A673 (cell line): Measurements from ENCODE around the gene RALGAPA2. TPM values are rescaled to one million over a fixed set of nuclear protein-coding genes. Genes with fewer than 3 reads are reported as not detected.

Source experiments
- BruUV-seq: library from RNA; stranded (reverse); fragments of 400-500 nt; replicated peaks from 2 replicates; lab custom pipeline; 2021; lab: Mats Ljungman, UMichigan
- CTCF ChIA-PET: fragments of 300-600 bp; sonication (Branson Sonifier 250); formaldehyde crosslinking; loops from one replicate; lab custom pipeline; 2022; ENCODE audit warnings: antibody characterized with exemption; lab: Charles Lee
- POLR2A ChIA-PET: fragments of 300-600 bp; sonication (Branson Sonifier 250); formaldehyde crosslinking; loops from one replicate; lab custom pipeline; 2022; ENCODE audit warnings: antibody characterized with exemption; ENCODE audit not compliant: low non-redundant PET; lab: Charles Lee
- DNase-seq: peaks from one replicate; pipeline ENCODE4 v3.0.0-alpha.2; 2015; ENCODE audit warnings: low spot score
- H3K27ac ChIP-seq: fragments of 200-600 bp; sonication (generic); 2 replicates; pipeline ENCODE4 v1.5.1; 2016; ENCODE audit warnings: mixed run types, low read depth, mild to moderate bottlenecking, mixed read lengths, antibody characterized with exemption, low read length; ENCODE audit not compliant: poor library complexity, severe bottlenecking
- H3K27me3 ChIP-seq: fragments of 200-600 bp; sonication (generic); replicated peaks from 2 replicates; pipeline ENCODE4 v1.6.1; 2017; ENCODE audit warnings: mixed run types, low read depth, mild to moderate bottlenecking, mixed read lengths, antibody characterized with exemption, low read length; ENCODE audit not compliant: insufficient read depth, poor library complexity
- H3K36me3 ChIP-seq: fragments of 200-600 bp; sonication (generic); 2 replicates; pipeline ENCODE4 v1.6.1; 2016; ENCODE audit warnings: mixed run types, mild to moderate bottlenecking, mixed read lengths, antibody characterized with exemption, low read length; ENCODE audit not compliant: insufficient read depth, poor library complexity, severe bottlenecking
- H3K4me1 ChIP-seq: fragments of 200-600 bp; sonication (generic); 2 replicates; pipeline ENCODE4 v1.6.1; 2017; ENCODE audit warnings: mixed run types, mild to moderate bottlenecking, mixed read lengths, antibody characterized with exemption, low read length; ENCODE audit not compliant: insufficient read depth, poor library complexity, severe bottlenecking
- H3K4me3 ChIP-seq: fragments of 200-600 bp; sonication (generic); 2 replicates; pipeline ENCODE4 v1.5.1; 2016; ENCODE audit warnings: low read depth, mixed run types, mild to moderate bottlenecking, mixed read lengths, low read length; ENCODE audit not compliant: poor library complexity, severe bottlenecking
- H3K9me3 ChIP-seq: fragments of 200-600 bp; sonication (generic); 2 replicates; pipeline ENCODE4 v1.6.1; 2016; ENCODE audit warnings: mixed run types, low read depth, mild to moderate bottlenecking, mixed read lengths, antibody characterized with exemption, low read length; ENCODE audit not compliant: poor library complexity, severe bottlenecking
- EZH2 ChIP-seq: fragments of 200-600 bp; sonication (generic); IDR thresholded peaks from 2 replicates; pipeline ENCODE4 v1.6.1; 2017; ENCODE audit warnings: borderline replicate concordance, low read depth, mild to moderate bottlenecking, mixed read lengths, antibody characterized with exemption, low read length; ENCODE audit not compliant: poor library complexity, severe bottlenecking
- intact Hi-C: fragments of 100-400 bp; cut with micrococcal nuclease; formaldehyde crosslinking; loops from one replicate; pipeline ENCODE4 v1.10.0; 2022; ENCODE audit not compliant: unreplicated experiment
- total RNA-seq: library from RNA; stranded (reverse); gene quantifications from 2 replicates; pipeline ENCODE4 v1.2.3, GENCODE V29; 2021
- TF ChIP-seq, protein P1 (sequence below): fragments of 300-800, 200-600 bp; sonication (generic); conservative IDR thresholded peaks from 2 replicates; pipeline ENCODE4 v1.5.1; 2017; ENCODE audit warnings: low read depth, mild to moderate bottlenecking, antibody characterized with exemption, low read length, moderate library complexity, mixed read lengths

RALGAPA2 gene
- total RNA-seq, 1 experiment from 2014 or later: 32.4 TPM

GRCh38 chr20:20530428-20531151, 181.9 kb downstream of the RALGAPA2 start:
- Histone ChIP-seq H3K9me3 (no peaks in the 10 kb centered on the region), H3K27ac (no peak overlapping the region), H3K4me1 (no peaks in the 10 kb centered on the region), H3K36me3 (no peaks in the 10 kb centered on the region), H3K27me3 (no peaks in the 10 kb centered on the region), H3K4me3 (no peak overlapping the region)
- BruUV-seq: no TSS peak
- no peak for DNase-seq
- CTCF ChIA-PET: no interaction called here
- TF ChIP-seq, protein P1, sequence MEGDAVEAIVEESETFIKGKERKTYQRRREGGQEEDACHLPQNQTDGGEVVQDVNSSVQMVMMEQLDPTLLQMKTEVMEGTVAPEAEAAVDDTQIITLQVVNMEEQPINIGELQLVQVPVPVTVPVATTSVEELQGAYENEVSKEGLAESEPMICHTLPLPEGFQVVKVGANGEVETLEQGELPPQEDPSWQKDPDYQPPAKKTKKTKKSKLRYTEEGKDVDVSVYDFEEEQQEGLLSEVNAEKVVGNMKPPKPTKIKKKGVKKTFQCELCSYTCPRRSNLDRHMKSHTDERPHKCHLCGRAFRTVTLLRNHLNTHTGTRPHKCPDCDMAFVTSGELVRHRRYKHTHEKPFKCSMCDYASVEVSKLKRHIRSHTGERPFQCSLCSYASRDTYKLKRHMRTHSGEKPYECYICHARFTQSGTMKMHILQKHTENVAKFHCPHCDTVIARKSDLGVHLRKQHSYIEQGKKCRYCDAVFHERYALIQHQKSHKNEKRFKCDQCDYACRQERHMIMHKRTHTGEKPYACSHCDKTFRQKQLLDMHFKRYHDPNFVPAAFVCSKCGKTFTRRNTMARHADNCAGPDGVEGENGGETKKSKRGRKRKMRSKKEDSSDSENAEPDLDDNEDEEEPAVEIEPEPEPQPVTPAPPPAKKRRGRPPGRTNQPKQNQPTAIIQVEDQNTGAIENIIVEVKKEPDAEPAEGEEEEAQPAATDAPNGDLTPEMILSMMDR: no peak
- POLR2A ChIA-PET: no interaction called here
- intact Hi-C loops: no loop called here

GRCh38 chr20:20529597-20529996, 182.8 kb downstream of the RALGAPA2 start:
- POLR2A ChIA-PET: interaction anchor here (0.6 kb wide), 1 partner anchor 18 kb away, joined by 3 read pairs; no protein-coding TSS in a partner anchor
- CTCF ChIA-PET: no interaction called here
- no peaks in the 10 kb centered on the region for H3K4me1 ChIP-seq

DNA sequence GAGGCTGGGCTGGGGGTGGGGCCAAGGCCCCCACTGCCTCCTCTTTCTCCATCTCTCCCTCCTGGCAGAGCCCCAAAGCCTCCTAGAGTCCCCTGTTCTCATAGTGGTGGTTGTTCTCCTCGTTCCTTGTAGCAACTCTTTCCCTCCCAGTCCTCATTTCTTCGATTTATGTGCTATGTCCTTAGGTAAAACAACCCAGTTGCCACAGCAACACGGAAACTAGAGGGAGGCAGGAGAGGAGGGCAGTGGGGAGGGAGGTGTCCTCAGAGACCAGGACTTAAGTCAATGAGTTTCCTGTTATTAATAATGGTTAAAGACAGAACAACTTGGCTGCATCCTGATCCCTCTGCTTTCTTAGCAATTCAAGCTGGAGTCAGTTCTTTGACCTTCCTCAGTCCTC, 183.6 kb downstream of the RALGAPA2 start:
- H3K36me3 ChIP-seq: no peaks in the 10 kb centered on the region
- H3K27ac ChIP-seq: no peak overlapping the region
- TF ChIP-seq, protein P1: no peak
- no peak for TF ChIP-seq EZH2
- ChIA-PET CTCF (no interaction called here), POLR2A (no interaction called here)
- intact Hi-C loops: no loop called here
- no peaks in the 10 kb centered on the region for H3K27me3 ChIP-seq
- H3K4me3 ChIP-seq: no peak overlapping the region
- H3K4me1 ChIP-seq: no peaks in the 10 kb centered on the region
- BruUV-seq: no TSS peak
- no peaks in the 10 kb centered on the region for H3K9me3 ChIP-seq
- peak; percentile 5 for DNase-seq

More at GRCh38 chr20:20529597-20529996, 182.8 kb downstream of the RALGAPA2 start:
- no peaks in the 10 kb centered on the region for H3K9me3 ChIP-seq
- H3K36me3 ChIP-seq: no peaks in the 10 kb centered on the region
- H3K27ac ChIP-seq: no peak overlapping the region
- BruUV-seq: no TSS peak
- intact Hi-C loops: no loop called here
- H3K4me3 ChIP-seq: no peak overlapping the region
- no peaks in the 10 kb centered on the region for H3K27me3 ChIP-seq
- DNase-seq: no peak
- TF ChIP-seq EZH2: no peak
- TF ChIP-seq, protein P1: no peak
